GM21576 (cell line): ENCODE results near the gene CELSR3.

Experiments used
- ATAC-seq: cut with Tn5 transposase; IDR thresholded peaks from one replicate; pipeline ENCODE4 v1.9.1; 2021; ENCODE audit warnings: mild to moderate bottlenecking, moderate library complexity; ENCODE audit not compliant: unreplicated experiment

Gene CELSR3

GRCh38 chr3:48686538-48687219 is 24.0 kb upstream of the CELSR3 start:
- ATAC-seq: no peak

- peak; percentile 74 for ATAC-seq
Observed at GRCh38 chr3:48685603-48686511, 23.2 kb upstream of the CELSR3 start, which contains the start of gene NCKIPSD. Gene NCKIPSD, minus strand, starts transcription at chr3:48685915. Its CDS starts 108 bp downstream, at chr3:48685807.

GRCh38 chr3:48685293-48685602 is 22.6 kb upstream of the CELSR3 start:
- ATAC-seq: no peak

GRCh38 chr3:48684480-48685143 is 21.9 kb upstream of the CELSR3 start:
- no peak for ATAC-seq

GRCh38 chr3:48684054-48684349 is 21.3 kb upstream of the CELSR3 start:
- no peak for ATAC-seq

- no peak for ATAC-seq
Observed at GRCh38 chr3:48682786-48683185, 20.1 kb upstream of the CELSR3 start.

- no peak for ATAC-seq
Observed at GRCh38 chr3:48681974-48682610, 19.4 kb upstream of the CELSR3 start.

- ATAC-seq: no peak
Observed at GRCh38 chr3:48681541-48681880, 18.8 kb upstream of the CELSR3 start.

GRCh38 chr3:48680811-48681540 is 18.3 kb upstream of the CELSR3 start:
- ATAC-seq: no peak

- no peak for ATAC-seq
Observed at GRCh38 chr3:48679411-48680391, 17.0 kb upstream of the CELSR3 start.

- no peak for ATAC-seq
Observed at GRCh38 chr3:48678566-48679380, 16.1 kb upstream of the CELSR3 start.

- ATAC-seq: no peak
Observed at GRCh38 chr3:48678056-48678455, 15.4 kb upstream of the CELSR3 start.

GRCh38 chr3:48674505-48674904 is 11.8 kb upstream of the CELSR3 start:
- ATAC-seq: no peak

GRCh38 chr3:48672522-48672921 is 9.8 kb upstream of the CELSR3 start:
- ATAC-seq: no peak

- ATAC-seq: no peak
Observed at GRCh38 chr3:48664929-48665328, 2.2 kb upstream of the CELSR3 start.

- ATAC-seq: no peak
Observed at GRCh38 chr3:48664313-48664644, 1.6 kb upstream of the CELSR3 start.

GRCh38 chr3:48663489-48664312 is 1.0 kb upstream of the CELSR3 start:
- peak; percentile 81 for ATAC-seq

GRCh38 chr3:48662145-48662752 is 437 bp downstream of the CELSR3 start:
- ATAC-seq: no peak
